Activated T-helper 17 cell treated with anti-CD3 and anti-CD28 coated beads, Interleukin-2, amount 50 U/mL, for 72 hours (primary cell): Measurements from ENCODE around the gene CEP97. TPM values are rescaled to one million over a fixed set of nuclear protein-coding genes. Genes with fewer than 3 reads are reported as not detected.
"Not testable (repeated sequence)": the region's sequence is repeated elsewhere in the genome, so short reads cannot be mapped to it uniquely, and the experiment has no call there.

Source experiments
- ATAC-seq: fragments of 150-1000 bp; cut with Tn5 transposase; replicated peaks from 2 replicates; pipeline ENCODE4 v1.10.0; 2021; ENCODE audit warnings: mild to moderate bottlenecking, moderate library complexity
- H3K27ac Mint-ChIP-seq: one replicate; pipeline ENCODE4 v1.8.0; 2022; ENCODE audit warnings: mixed read lengths
- H3K27me3 Mint-ChIP-seq: one replicate; pipeline ENCODE4 v1.8.0; 2022; ENCODE audit warnings: mixed read lengths
- H3K36me3 Mint-ChIP-seq: one replicate; pipeline ENCODE4 v1.8.0; 2022; ENCODE audit warnings: low read depth, mild to moderate bottlenecking, mixed read lengths
- H3K4me1 Mint-ChIP-seq: one replicate; pipeline ENCODE4 v1.8.0; 2022; ENCODE audit warnings: mixed read lengths
- H3K4me3 Mint-ChIP-seq: one replicate; pipeline ENCODE4 v1.8.0; 2022; ENCODE audit warnings: mild to moderate bottlenecking, mixed read lengths
- H3K9me3 Mint-ChIP-seq: one replicate; pipeline ENCODE4 v1.8.0; 2022; ENCODE audit warnings: mixed read lengths
- total RNA-seq, 2 donors: library from RNA; stranded (reverse); gene quantifications; one replicate each; pipeline ENCODE4 v1.2.3, GENCODE V29; 2022

CEP97 gene
- total RNA-seq, 2 donors from 2014 or later = 16.9 to 19.0 TPM

- Mint-ChIP-seq H3K27ac (peak overlapping the region; percentile 84), H3K36me3 (peaks cover 22% of the 10 kb centered on the region), H3K4me3 (peak overlapping the region; percentile 74), H3K4me1 (peaks cover 24% of the 10 kb centered on the region), H3K9me3 (no peaks in the 10 kb centered on the region), H3K27me3 (no peaks in the 10 kb centered on the region)
- ATAC-seq = no peak
Measured at GRCh38 chr3:101722394-101723173, 1.8 kb upstream of the CEP97 start.

- ATAC-seq = peak; percentile 19
- H3K4me1 Mint-ChIP-seq = peaks cover 24% of the 10 kb centered on the region
Measured at GRCh38 chr3:101725194-101725889, 928 bp downstream of the CEP97 start.

GRCh38 chr3:101725890-101726275 lies 1.5 kb downstream of the CEP97 start:
- no peak for ATAC-seq
- Mint-ChIP-seq H3K36me3 (peaks cover 55% of the 10 kb centered on the region), H3K27me3 (no peaks in the 10 kb centered on the region), H3K4me1 (peaks cover 21% of the 10 kb centered on the region), H3K4me3 (peak overlapping the region; percentile 97), H3K27ac (peak overlapping the region; percentile 95), H3K9me3 (no peaks in the 10 kb centered on the region)

More at GRCh38 chr3:101725194-101725889, 928 bp downstream of the CEP97 start:
- no peaks in the 10 kb centered on the region for H3K9me3 Mint-ChIP-seq
- H3K4me3 Mint-ChIP-seq = peak overlapping the region; percentile 97
- no peaks in the 10 kb centered on the region for H3K27me3 Mint-ChIP-seq
- peak overlapping the region; percentile 95 for H3K27ac Mint-ChIP-seq
- H3K36me3 Mint-ChIP-seq = peaks cover 50% of the 10 kb centered on the region

GRCh38 chr3:101729586-101729985 lies 5.2 kb downstream of the CEP97 start:
- H3K27ac Mint-ChIP-seq = no peak overlapping the region
- H3K36me3 Mint-ChIP-seq = peaks cover 86% of the 10 kb centered on the region
- no peak overlapping the region for H3K4me3 Mint-ChIP-seq
- H3K4me1 Mint-ChIP-seq = peaks cover 5% of the 10 kb centered on the region
- no peaks in the 10 kb centered on the region for H3K9me3 Mint-ChIP-seq
- no peak for ATAC-seq
- no peaks in the 10 kb centered on the region for H3K27me3 Mint-ChIP-seq

- no peaks in the 10 kb centered on the region for H3K9me3 Mint-ChIP-seq
- peaks cover 93% of the 10 kb centered on the region for H3K36me3 Mint-ChIP-seq
Measured at GRCh38 chr3:101730839-101731238, 6.4 kb downstream of the CEP97 start.

GRCh38 chr3:101732240-101732641 lies 7.8 kb downstream of the CEP97 start:
- no peaks in the 10 kb centered on the region for H3K4me1 Mint-ChIP-seq
- no peaks in the 10 kb centered on the region for H3K27me3 Mint-ChIP-seq

More at GRCh38 chr3:101730839-101731238, 6.4 kb downstream of the CEP97 start:
- Mint-ChIP-seq H3K27ac (no peak overlapping the region), H3K4me1 (peaks cover 5% of the 10 kb centered on the region), H3K4me3 (no peak overlapping the region), H3K27me3 (no peaks in the 10 kb centered on the region)
- ATAC-seq = no peak

GRCh38 chr3:101735833-101736232 lies 11.4 kb downstream of the CEP97 start:
- peaks cover 70% of the 10 kb centered on the region for H3K36me3 Mint-ChIP-seq
- no peak for ATAC-seq
- H3K4me1 Mint-ChIP-seq = no peaks in the 10 kb centered on the region
- peaks cover 4% of the 10 kb centered on the region for H3K9me3 Mint-ChIP-seq
- H3K27ac Mint-ChIP-seq = no peak overlapping the region
- no peaks in the 10 kb centered on the region for H3K27me3 Mint-ChIP-seq
- no peak overlapping the region for H3K4me3 Mint-ChIP-seq

More at GRCh38 chr3:101732240-101732641, 7.8 kb downstream of the CEP97 start:
- no peaks in the 10 kb centered on the region for H3K9me3 Mint-ChIP-seq
- H3K27ac Mint-ChIP-seq = no peak overlapping the region
- peaks cover 100% of the 10 kb centered on the region for H3K36me3 Mint-ChIP-seq
- no peak for ATAC-seq
- no peak overlapping the region for H3K4me3 Mint-ChIP-seq

GRCh38 chr3:101741914-101742313 lies 17.5 kb downstream of the CEP97 start:
- not testable (repeated sequence) for H3K27ac Mint-ChIP-seq, H3K4me3 Mint-ChIP-seq, ATAC-seq, H3K27me3 Mint-ChIP-seq, H3K9me3 Mint-ChIP-seq, H3K4me1 Mint-ChIP-seq
- H3K36me3 Mint-ChIP-seq = peaks cover 24% of the 10 kb centered on the region

GRCh38 chr3:101744811-101745210 lies 20.4 kb downstream of the CEP97 start:
- Mint-ChIP-seq H3K27ac (peak overlapping the region; percentile 16), H3K27me3 (no peaks in the 10 kb centered on the region), H3K36me3 (peaks cover 14% of the 10 kb centered on the region), H3K4me3 (no peak overlapping the region), H3K9me3 (no peaks in the 10 kb centered on the region), H3K4me1 (no peaks in the 10 kb centered on the region)
- no peak for ATAC-seq

GRCh38 chr3:101745934-101746333 lies 21.5 kb downstream of the CEP97 start:
- not testable (repeated sequence) for H3K9me3 Mint-ChIP-seq, H3K4me1 Mint-ChIP-seq, ATAC-seq

GRCh38 chr3:101753386-101754113 lies 29.1 kb downstream of the CEP97 start:
- H3K9me3 Mint-ChIP-seq, ATAC-seq, H3K27me3 Mint-ChIP-seq: not testable (repeated sequence)
- Mint-ChIP-seq H3K27ac (peak overlapping the region; percentile 23), H3K36me3 (peaks cover 59% of the 10 kb centered on the region), H3K4me1 (peaks cover 11% of the 10 kb centered on the region), H3K4me3 (peak overlapping the region; percentile 57)

More at GRCh38 chr3:101745934-101746333, 21.5 kb downstream of the CEP97 start:
- H3K36me3 Mint-ChIP-seq = peaks cover 21% of the 10 kb centered on the region
- not testable (repeated sequence) for H3K27me3 Mint-ChIP-seq, H3K4me3 Mint-ChIP-seq, H3K27ac Mint-ChIP-seq

- H3K9me3 Mint-ChIP-seq = no peaks in the 10 kb centered on the region
- peaks cover 76% of the 10 kb centered on the region for H3K36me3 Mint-ChIP-seq
- no peaks in the 10 kb centered on the region for H3K27me3 Mint-ChIP-seq
- no peak overlapping the region for H3K4me3 Mint-ChIP-seq
- ATAC-seq = no peak
- peaks cover 26% of the 10 kb centered on the region for H3K4me1 Mint-ChIP-seq
- no peak overlapping the region for H3K27ac Mint-ChIP-seq
Measured at GRCh38 chr3:101758224-101758623, 33.8 kb downstream of the CEP97 start.

- Mint-ChIP-seq H3K36me3 (peaks cover 76% of the 10 kb centered on the region), H3K27ac (no peak overlapping the region), H3K4me3 (no peak overlapping the region), H3K4me1 (peaks cover 15% of the 10 kb centered on the region), H3K27me3 (no peaks in the 10 kb centered on the region), H3K9me3 (no peaks in the 10 kb centered on the region)
- ATAC-seq = no peak
Measured at GRCh38 chr3:101762041-101762646, 37.7 kb downstream of the CEP97 start.

GRCh38 chr3:101777745-101778281 lies 53.4 kb downstream of the CEP97 start:
- H3K36me3 Mint-ChIP-seq, H3K27me3 Mint-ChIP-seq, H3K4me1 Mint-ChIP-seq, H3K9me3 Mint-ChIP-seq, ATAC-seq: not testable (repeated sequence)
- Mint-ChIP-seq H3K27ac (peak overlapping the region; percentile 62), H3K4me3 (peak overlapping the region; percentile 83)
